K562 (cell line): ENCODE measurements around the gene PON2. TPM values are rescaled to one million over a fixed set of nuclear protein-coding genes. Genes with fewer than 3 reads are reported as not detected.

Experiments
- ZC3H8 ChIP-seq: fragments of 450-650 bp; IDR thresholded peaks from 2 replicates; pipeline ENCODE4 v1.6.1; 2017
- polyA plus RNA-seq, 8 experiments: library from polyadenylated mRNA; depleted of rRNA in 4 of 8; stranded (reverse) in 5 of 8; unstranded in 3 of 8; fragments of >200 nt; fragmentation: Nextera tagmentation in 2 of 8; fragmentation: Illumina TruSeq in 1 of 8; extraction: Ambion mirVana in 2 of 8; extraction: Trizol in 1 of 8; gene quantifications; 2 replicates each; pipeline versions ENCODE4 v1.2.1 to v1.2.3, GENCODE V29; 2011 to 2014; ENCODE audit warnings: inconsistent platforms in 1 of 8, missing spikeins in 1 of 8
- total RNA-seq, 7 experiments: library from RNA; depleted of rRNA in 6 of 7; stranded (reverse); fragments of >200 nt in 6 of 7; fragmentation: Illumina TruSeq in 2 of 7; extraction: Trizol in 2 of 7; gene quantifications; 2 replicates each; pipeline versions ENCODE4 v1.2.1 to v1.2.3, GENCODE V29; 2011 to 2021; ENCODE audit warnings: low replicate concordance in 1 of 7
- TF ChIP-seq, protein P1 (sequence below), 2 experiments: fragments of 450-650 bp; IDR thresholded peaks; 2 replicates each; pipeline ENCODE4 v1.6.1; 2016; ENCODE audit warnings: mild to moderate bottlenecking in 2 of 2, borderline replicate concordance in 1 of 2, low read depth in 1 of 2, moderate library complexity in 1 of 2
- TF ChIP-seq, protein P2 (sequence below): fragments of 450-650 bp; conservative IDR thresholded peaks from 2 replicates; pipeline ENCODE4 v1.6.1; 2016; ENCODE audit warnings: missing genetic modification characterization, low read depth, mild to moderate bottlenecking, missing compliant biosample characterization, moderate library complexity

PON2 gene
- total and polyA plus RNA-seq, 9 of the 15 experiments (the other 6 are each of a cell fraction or from before 2014, with no cell fraction given): 8.5 to 30.1 (median 21.9) TPM

DNA sequence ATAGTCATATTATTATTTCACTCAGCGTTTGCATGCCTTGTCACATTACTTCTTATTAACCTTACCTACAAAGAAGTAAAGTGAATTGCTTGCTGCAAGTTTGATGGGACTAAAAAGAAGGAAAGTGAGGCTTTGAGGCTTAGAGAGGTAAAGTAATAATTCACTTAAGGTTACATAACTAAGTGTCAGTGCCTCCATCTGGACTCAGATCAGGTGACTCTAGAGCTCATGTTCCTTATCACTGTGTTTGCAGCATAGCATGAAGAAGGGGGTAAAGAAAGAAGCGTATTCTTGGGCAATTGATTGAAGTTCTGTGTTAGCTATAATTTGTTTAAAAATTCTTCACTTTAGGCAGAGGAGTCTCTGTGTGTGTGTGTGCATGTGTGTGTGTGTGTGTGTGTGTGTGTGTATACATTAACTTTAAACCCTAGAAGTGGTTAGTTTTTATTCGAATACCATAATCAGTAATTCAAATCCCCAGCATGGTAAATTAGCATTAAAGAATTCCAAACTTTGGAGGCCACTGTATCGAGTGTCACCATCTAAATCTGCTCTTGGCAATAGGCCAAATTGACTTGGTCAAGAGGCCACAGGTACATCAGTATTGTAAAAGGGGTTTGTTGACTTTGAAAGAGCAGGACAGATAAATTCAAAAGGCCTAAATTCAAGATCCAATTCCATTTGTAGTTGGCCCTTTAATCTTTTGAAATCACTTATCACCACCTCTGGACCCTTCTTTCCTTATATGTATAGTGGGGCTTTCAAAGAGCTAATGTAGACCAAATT lies 36.5 kb downstream of the PON2 start (continued):
- TF ChIP-seq, protein P1, sequence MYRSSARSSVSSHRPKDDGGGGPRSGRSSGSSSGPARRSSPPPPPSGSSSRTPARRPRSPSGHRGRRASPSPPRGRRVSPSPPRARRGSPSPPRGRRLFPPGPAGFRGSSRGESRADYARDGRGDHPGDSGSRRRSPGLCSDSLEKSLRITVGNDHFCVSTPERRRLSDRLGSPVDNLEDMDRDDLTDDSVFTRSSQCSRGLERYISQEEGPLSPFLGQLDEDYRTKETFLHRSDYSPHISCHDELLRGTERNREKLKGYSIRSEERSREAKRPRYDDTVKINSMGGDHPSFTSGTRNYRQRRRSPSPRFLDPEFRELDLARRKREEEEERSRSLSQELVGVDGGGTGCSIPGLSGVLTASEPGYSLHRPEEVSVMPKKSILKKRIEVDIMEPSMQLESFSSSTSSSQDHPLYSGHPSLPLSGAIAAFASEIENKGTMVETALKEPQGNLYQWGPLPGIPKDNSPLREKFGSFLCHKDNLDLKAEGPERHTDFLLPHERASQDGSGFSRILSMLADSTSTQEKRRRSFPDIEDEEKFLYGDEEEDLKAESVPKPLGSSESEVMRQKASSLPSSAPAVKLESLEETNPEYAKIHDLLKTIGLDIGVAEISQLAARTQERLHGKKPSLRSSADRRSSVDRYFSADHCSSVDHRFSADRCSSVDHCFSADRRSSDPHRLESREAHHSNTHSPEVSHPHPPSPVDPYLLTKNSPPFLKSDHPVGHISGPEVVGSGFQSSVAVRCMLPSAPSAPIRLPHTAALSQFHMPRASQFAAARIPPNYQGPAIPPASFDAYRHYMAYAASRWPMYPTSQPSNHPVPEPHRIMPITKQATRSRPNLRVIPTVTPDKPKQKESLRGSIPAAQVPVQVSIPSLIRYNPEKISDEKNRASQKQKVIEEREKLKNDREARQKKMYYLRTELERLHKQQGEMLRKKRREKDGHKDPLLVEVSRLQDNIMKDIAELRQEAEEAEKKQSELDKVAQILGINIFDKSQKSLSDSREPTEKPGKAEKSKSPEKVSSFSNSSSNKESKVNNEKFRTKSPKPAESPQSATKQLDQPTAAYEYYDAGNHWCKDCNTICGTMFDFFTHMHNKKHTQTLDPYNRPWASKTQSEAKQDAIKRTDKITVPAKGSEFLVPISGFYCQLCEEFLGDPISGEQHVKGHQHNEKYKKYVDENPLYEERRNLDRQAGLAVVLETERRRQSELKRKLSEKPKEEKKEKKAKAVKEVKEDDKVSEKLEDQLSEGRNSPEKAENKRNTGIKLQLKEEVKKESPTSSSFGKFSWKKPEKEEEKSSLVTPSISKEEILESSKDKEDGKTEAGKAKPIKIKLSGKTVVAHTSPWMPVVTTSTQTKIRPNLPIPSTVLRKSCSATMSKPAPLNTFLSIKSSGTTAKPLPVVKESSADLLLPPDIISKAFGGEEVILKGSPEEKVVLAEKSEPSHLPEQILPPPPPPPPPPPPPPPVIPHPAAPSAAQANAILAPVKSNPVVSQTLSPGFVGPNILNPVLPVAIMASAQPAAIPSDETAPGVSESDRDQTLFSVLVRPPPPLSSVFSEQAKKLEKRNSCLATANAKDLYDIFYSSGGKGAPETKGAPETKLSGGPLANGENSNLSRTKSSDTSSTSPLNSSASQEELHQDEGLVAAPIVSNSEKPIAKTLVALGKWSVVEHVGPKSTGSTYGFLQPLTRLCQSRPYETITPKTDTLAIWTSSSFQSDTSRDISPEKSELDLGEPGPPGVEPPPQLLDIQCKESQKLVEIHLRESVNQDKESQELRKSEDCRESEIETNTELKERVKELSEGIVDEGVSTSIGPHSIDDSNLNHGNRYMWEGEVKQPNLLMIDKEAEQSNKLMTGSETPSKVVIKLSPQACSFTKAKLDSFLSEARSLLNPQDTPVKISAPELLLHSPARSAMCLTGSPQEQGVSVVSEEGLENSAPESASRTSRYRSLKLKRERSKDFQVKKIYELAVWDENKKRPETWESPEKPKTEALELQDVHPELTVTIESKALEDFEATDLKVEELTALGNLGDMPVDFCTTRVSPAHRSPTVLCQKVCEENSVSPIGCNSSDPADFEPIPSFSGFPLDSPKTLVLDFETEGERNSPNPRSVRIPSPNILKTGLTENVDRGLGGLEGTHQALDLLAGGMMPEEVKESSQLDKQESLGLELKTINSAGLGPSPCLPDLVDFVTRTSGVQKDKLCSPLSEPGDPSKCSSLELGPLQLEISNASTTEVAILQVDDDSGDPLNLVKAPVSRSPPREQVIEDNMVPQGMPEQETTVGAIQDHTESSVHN (IDR thresholded peaks at IDR 0.05; ENCODE audit: borderline replicate concordance in 1 of 2, low read depth in 1 of 2): no peak
- no peak for TF ChIP-seq ZC3H8
- TF ChIP-seq, protein P2, sequence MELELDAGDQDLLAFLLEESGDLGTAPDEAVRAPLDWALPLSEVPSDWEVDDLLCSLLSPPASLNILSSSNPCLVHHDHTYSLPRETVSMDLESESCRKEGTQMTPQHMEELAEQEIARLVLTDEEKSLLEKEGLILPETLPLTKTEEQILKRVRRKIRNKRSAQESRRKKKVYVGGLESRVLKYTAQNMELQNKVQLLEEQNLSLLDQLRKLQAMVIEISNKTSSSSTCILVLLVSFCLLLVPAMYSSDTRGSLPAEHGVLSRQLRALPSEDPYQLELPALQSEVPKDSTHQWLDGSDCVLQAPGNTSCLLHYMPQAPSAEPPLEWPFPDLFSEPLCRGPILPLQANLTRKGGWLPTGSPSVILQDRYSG: no peak
